DMS153 treated with DMSO at 0.1 percent for 48 hours (cell line): ENCODE results near the gene CCDC85A.

Source experiments
- DNase-seq: peaks from one replicate; lab custom pipeline; 2025; ENCODE audit not compliant: unreplicated experiment; lab: John Stamatoyannopoulos, UW

CCDC85A gene

GRCh38 chr2:56234241-56234640 is 50.5 kb downstream of the CCDC85A start:
- no peak for DNase-seq

- no peak for DNase-seq
Observed at GRCh38 chr2:56239030-56239429, 55.2 kb downstream of the CCDC85A start.

GRCh38 chr2:56239437-56239836 is 55.6 kb downstream of the CCDC85A start:
- DNase-seq: peak; percentile 23

- no peak for DNase-seq
Observed at GRCh38 chr2:56240210-56240609, 56.4 kb downstream of the CCDC85A start.

GRCh38 chr2:56244506-56244905 is 60.7 kb downstream of the CCDC85A start:
- DNase-seq: no peak

- DNase-seq: no peak
Observed at GRCh38 chr2:56244911-56245530, 61.2 kb downstream of the CCDC85A start.

- DNase-seq: no peak
Observed at GRCh38 chr2:56248965-56249742, 65.4 kb downstream of the CCDC85A start.

GRCh38 chr2:56250153-56250729 is 66.5 kb downstream of the CCDC85A start:
- no peak for DNase-seq

GRCh38 chr2:56260415-56260814 is 76.6 kb downstream of the CCDC85A start:
- DNase-seq: no peak

GRCh38 chr2:56262241-56262640 is 78.5 kb downstream of the CCDC85A start:
- DNase-seq: no peak

GRCh38 chr2:56263876-56264275 is 80.1 kb downstream of the CCDC85A start:
- no peak for DNase-seq

GRCh38 chr2:56266761-56267414 is 83.1 kb downstream of the CCDC85A start:
- no peak for DNase-seq

GRCh38 chr2:56267415-56267788 is 83.6 kb downstream of the CCDC85A start:
- no peak for DNase-seq

GRCh38 chr2:56268856-56269255 is 85.1 kb downstream of the CCDC85A start:
- DNase-seq: no peak

- no peak for DNase-seq
Observed at GRCh38 chr2:56271275-56271674, 87.5 kb downstream of the CCDC85A start.

- DNase-seq: no peak
Observed at GRCh38 chr2:56285224-56285623, 101.4 kb downstream of the CCDC85A start.

- DNase-seq: no peak
Observed at GRCh38 chr2:56286936-56287335, 103.1 kb downstream of the CCDC85A start.

- DNase-seq: no peak
Observed at GRCh38 chr2:56287508-56287907, 103.7 kb downstream of the CCDC85A start.

GRCh38 chr2:56287974-56288373 is 104.2 kb downstream of the CCDC85A start:
- no peak for DNase-seq

- DNase-seq: no peak
Observed at GRCh38 chr2:56288838-56289580, 105.2 kb downstream of the CCDC85A start.

GRCh38 chr2:56291711-56292110 is 107.9 kb downstream of the CCDC85A start:
- no peak for DNase-seq
